IPS-15b (cell line): ENCODE measurements around the gene EIF3CL.
"Not testable (repeated sequence)": the region's sequence is repeated elsewhere in the genome, so short reads cannot be mapped to it uniquely, and the experiment has no call there.

Source experiments
- H3K27me3 ChIP-seq: one replicate; pipeline ENCODE4 v1.6.1; 2013; ENCODE audit warnings: low read length; ENCODE audit not compliant: control insufficient read depth, insufficient read depth
- H3K36me3 ChIP-seq: one replicate; pipeline ENCODE4 v1.6.1; 2013; ENCODE audit warnings: low read length; ENCODE audit not compliant: control insufficient read depth, insufficient read depth
- H3K4me1 ChIP-seq: one replicate; pipeline ENCODE4 v1.6.1; 2013; ENCODE audit warnings: mild to moderate bottlenecking, low read length; ENCODE audit not compliant: control insufficient read depth, insufficient read depth
- H3K4me3 ChIP-seq: one replicate; pipeline ENCODE4 v1.5.1; 2013; ENCODE audit warnings: low read depth, low read length
- H3K9ac ChIP-seq: one replicate; pipeline ENCODE4 v1.6.1; 2013; ENCODE audit warnings: low read depth, mild to moderate bottlenecking, low read length
- H3K9me3 ChIP-seq: one replicate; pipeline ENCODE4 v1.6.1; 2013; ENCODE audit warnings: mild to moderate bottlenecking, low read length; ENCODE audit not compliant: control insufficient read depth, insufficient read depth

Gene EIF3CL

DNA sequence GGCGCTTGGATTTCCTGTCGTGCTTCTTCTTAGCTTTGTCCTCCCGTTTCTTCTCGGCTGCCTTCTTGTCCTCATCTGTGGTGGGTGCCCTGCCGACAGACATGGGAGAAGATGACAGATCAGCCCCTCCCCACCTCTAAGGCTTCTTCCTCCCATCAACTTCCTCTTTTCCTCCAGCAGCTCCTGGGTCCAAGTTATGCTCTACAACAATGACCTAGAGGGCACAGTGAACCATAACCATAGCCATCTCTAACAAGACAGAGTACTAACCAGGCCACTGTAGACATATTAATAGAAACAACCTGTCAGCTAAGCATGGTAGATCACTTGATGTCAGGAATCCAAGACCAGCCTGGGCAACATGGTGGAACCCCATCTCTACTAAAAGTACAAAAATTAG is 11.6 kb downstream of the EIF3CL start:
- not testable (repeated sequence) for H3K4me3 ChIP-seq, H3K4me1 ChIP-seq, H3K27me3 ChIP-seq, H3K9ac ChIP-seq, H3K36me3 ChIP-seq, H3K9me3 ChIP-seq

DNA sequence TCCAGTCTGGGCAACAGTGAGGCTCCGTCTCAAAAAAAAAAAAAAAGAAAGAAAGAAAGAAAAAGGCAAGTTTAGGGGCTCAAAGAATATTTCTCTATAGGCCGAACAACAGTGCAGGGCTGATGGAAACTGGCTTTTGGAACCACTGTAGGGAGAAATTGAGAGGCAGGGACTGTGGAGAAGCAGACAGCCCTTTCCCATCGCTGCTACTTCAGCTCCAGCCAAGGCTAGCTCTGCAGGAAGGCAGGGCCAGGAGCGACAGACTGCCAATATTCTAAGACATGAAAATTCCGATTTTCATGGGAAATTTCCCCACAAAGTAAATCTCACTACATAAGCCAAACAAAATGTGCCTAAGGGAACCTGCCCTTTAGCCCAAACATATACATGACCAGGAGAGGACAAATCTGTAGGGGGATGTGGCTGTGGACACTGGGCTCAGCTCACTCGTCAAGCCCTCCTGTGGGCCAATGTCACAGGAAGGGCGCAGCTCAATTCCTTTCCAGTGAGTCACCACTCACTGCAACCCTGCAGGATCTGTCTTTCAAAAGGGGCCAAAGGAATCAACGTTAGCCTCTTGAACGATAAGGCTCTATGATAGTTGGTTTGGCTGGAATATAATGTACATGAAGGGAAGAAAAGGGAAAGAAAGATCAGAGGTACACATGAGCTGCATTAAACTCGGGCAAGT is 21.3 kb downstream of the EIF3CL start:
- not testable (repeated sequence) for H3K4me3 ChIP-seq, H3K9me3 ChIP-seq, H3K27me3 ChIP-seq, H3K9ac ChIP-seq, H3K36me3 ChIP-seq, H3K4me1 ChIP-seq

GRCh38 chr16:28377822-28378221 is 25.8 kb downstream of the EIF3CL start:
- H3K9ac ChIP-seq, H3K27me3 ChIP-seq, H3K36me3 ChIP-seq, H3K9me3 ChIP-seq, H3K4me3 ChIP-seq, H3K4me1 ChIP-seq: not testable (repeated sequence)

DNA sequence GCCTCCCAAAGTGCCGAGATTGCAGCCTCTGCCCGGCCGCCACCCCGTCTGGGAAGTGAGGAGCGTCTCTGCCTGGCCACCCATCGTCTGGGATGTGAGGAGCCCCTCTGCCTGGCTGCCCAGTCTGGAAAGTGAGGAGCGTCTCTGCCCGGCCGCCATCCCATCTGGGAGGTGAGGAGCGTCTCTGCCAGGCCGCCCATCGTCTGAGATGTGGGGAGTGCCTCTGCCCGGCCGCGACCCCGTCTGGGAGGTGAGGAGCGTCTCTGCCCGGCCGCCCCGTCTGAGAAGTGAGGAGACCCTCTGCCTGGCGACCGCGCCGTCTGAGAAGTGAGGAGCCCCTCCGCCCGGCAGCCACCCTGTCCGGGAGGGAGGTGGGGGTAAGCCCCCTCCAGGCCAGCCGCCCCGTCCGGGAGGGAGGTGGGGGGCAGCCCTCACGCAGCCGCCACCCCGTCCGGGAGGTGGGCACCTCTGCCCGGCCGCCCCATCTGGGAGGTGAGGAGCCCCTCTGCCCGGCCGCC is 26.5 kb downstream of the EIF3CL start:
- not testable (repeated sequence) for H3K4me1 ChIP-seq, H3K9ac ChIP-seq, H3K9me3 ChIP-seq, H3K4me3 ChIP-seq, H3K27me3 ChIP-seq, H3K36me3 ChIP-seq

DNA sequence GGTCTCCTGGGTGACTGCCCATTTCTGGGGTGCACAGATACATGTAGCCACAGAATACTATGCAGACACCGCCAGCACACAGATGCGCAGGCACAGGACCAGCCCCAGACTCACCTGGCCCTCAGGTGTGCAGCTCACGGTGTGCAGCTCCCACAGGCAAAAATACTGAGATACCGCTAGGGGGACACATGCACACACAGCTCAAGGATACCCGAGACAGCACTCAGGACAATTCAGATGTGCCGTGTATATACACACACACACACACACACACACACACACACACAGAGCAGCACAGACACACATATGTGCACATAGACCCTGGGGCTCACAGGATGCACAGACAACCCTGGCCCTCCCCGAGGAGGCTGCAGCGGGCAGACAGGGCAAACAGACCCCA is 28.5 kb downstream of the EIF3CL start:
- not testable (repeated sequence) for H3K9me3 ChIP-seq, H3K9ac ChIP-seq, H3K4me3 ChIP-seq, H3K36me3 ChIP-seq, H3K4me1 ChIP-seq, H3K27me3 ChIP-seq

DNA sequence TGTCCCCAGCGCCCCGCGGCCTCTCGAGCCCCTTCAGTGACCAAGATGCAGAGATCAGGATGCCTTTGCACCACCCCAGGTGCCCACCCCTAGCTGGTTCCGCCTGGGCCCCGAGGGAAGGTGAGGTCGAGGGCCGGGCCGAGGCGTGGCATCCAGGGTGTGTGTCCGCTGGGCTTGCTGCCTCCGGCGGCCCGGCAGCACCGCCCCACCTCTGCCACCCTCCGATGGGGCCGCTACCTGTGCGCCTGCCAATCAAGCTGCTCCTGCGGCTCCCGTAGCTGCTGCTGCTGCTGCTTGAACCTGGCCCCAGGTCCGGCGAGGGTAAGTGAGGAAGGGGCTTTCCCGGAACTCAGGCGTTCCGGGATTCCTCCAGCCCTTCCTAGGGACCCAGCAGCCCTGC is 29.4 kb downstream of the EIF3CL start:
- H3K36me3 ChIP-seq, H3K27me3 ChIP-seq, H3K9me3 ChIP-seq, H3K4me1 ChIP-seq, H3K4me3 ChIP-seq, H3K9ac ChIP-seq: not testable (repeated sequence)

DNA sequence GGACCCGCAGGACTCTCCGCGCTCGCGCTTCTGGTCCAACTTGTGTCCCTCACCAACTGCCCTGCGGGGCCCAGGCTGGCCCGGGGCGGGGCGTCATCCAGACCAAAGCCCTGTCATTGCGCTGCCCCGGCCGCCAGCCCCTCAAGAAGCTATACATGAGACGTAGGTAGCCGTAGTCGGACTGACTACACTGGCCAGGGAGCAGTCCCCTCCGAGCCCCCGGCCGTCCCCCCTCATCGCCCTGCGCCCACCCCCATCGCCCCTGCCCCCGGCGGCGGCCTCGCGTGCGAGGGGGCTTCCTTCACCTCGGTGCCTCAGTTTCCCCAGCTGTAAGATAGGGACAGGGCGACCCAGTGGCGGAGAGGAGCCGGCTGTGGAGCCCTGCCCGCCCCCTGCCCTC is 35.7 kb downstream of the EIF3CL start:
- not testable (repeated sequence) for H3K27me3 ChIP-seq, H3K4me1 ChIP-seq, H3K36me3 ChIP-seq, H3K9ac ChIP-seq, H3K4me3 ChIP-seq, H3K9me3 ChIP-seq

DNA sequence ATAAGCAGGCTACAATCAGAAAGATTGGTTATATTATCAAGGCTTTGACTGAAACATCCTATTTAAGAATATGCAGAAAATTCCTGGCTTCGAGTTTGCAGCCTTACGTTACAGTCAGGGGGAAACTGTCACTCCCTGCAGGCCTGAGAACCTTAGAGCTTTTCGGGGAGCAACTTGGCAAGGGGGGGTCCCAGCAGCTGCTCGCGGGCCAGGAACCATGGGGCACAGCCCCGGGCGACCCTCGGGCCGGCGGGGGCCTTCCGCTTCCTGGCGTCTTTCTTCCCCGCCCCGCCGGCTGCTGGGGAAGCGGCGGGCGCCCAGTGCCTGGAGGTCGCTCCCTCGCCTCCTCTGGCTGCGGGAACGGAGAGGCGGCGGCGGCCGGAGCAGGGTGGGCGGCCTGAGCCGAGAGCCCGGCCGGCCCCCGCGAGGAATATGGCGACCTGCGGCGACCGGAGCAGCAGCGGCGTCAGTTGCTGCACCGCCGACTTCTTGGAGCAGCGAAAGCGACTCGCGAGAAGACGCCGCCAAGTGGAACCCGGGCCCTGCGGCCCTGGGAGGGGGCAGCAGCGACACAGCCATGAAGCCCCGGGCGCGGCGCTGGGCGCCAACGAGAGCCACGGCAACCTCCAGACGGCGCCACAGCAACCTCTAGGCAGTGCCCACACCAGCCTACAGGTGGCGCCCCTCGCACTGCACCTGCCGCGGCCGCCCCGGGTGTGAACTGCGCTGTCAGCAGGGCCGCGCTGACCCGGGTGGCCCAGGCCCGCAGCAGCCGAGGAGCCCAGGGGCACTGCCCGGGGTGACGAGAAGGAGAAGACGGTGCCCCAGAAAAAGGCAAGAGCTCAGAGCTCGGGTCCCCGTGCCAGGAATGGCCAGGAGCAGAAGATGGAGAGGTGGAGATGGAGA is 39.1 kb downstream of the EIF3CL start:
- H3K4me3 ChIP-seq, H3K9me3 ChIP-seq, H3K27me3 ChIP-seq, H3K36me3 ChIP-seq, H3K9ac ChIP-seq, H3K4me1 ChIP-seq: not testable (repeated sequence)

- H3K4me1 ChIP-seq, H3K9ac ChIP-seq, H3K27me3 ChIP-seq, H3K9me3 ChIP-seq, H3K36me3 ChIP-seq, H3K4me3 ChIP-seq: not testable (repeated sequence)
These were observed 40.2 kb downstream of the EIF3CL start, which contains the start of gene NPIPB6 for GRCh38 chr16:28363408-28363807. NPIPB6 (minus strand) TSS chr16:28363508; CDS start chr16:28362822, 686 bp downstream.

- not testable (repeated sequence) for H3K9ac ChIP-seq, H3K4me3 ChIP-seq, H3K4me1 ChIP-seq, H3K9me3 ChIP-seq, H3K27me3 ChIP-seq, H3K36me3 ChIP-seq
These were observed 41.0 kb downstream of the EIF3CL start for GRCh38 chr16:28362600-28362999.

DNA sequence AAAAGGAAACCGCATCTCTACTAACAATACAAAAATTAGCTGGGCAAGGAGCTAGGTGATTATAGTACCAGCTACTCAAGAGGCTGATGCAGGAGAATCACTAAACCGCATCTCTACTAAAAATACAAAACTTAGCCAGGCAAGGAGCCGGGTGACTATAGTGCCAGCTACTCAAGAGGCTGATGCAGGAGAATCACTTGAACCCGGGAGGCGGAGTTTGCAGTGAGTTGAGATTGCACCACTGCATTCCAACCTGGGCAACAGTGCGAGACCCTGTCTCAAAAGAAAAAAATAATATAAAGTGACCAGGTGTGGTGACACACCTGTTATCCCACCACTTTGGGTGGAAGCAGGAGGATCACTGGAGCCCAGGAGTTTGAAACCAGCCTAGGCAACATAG is 65.4 kb downstream of the EIF3CL start:
- H3K4me3 ChIP-seq, H3K4me1 ChIP-seq, H3K9ac ChIP-seq, H3K36me3 ChIP-seq, H3K27me3 ChIP-seq, H3K9me3 ChIP-seq: not testable (repeated sequence)
